Peyer's patch (tissue), 4 donors: ENCODE data around the gene RAI2. TPM values are rescaled to one million over a fixed set of nuclear protein-coding genes. Genes with fewer than 3 reads are reported as not detected.
A peak's percentile ranks its signal among the peaks of the same experiment; 100 is the strongest.

Source experiments
- DNase-seq, 3 donors: peaks; one replicate each; pipeline ENCODE4 v3.0.0-alpha.2; 2017 to 2019
- H3K27ac ChIP-seq, 4 donors: fragments of 200-600 bp; sonication (generic); one replicate each; pipeline ENCODE4 v1.5.1; 2016 to 2019
- H3K27me3 ChIP-seq, 2 donors: fragments of 200-600 bp; sonication (generic); one replicate each; pipeline ENCODE4 v1.5.1; 2019
- H3K36me3 ChIP-seq, 3 donors: fragments of 200-600 bp; sonication (generic); one replicate each; pipeline ENCODE4 v1.5.1; 2016 to 2019
- H3K4me1 ChIP-seq, 4 donors: fragments of 200-600 bp; sonication (generic); one replicate each; pipeline ENCODE4 v1.5.1; 2016 to 2019
- H3K4me3 ChIP-seq, 4 donors: fragments of 200-600 bp; sonication (generic); 1 replicate in 3 of 4; 2 replicates in 1 of 4; pipeline ENCODE4 v1.5.1; 2016 to 2019; ENCODE audit warnings: mild to moderate bottlenecking in 1 of 4
- H3K9me3 ChIP-seq, 4 donors: fragments of 200-600 bp; sonication (generic); one replicate each; pipeline ENCODE4 v1.5.1; 2016 to 2019; ENCODE audit warnings: mild to moderate bottlenecking in 1 of 4
- CTCF ChIP-seq, 6 experiments: fragments of 450-650 bp in 4 of 6; fragments of 200-600 bp in 2 of 6; sonication (generic) in 1 of 6; IDR thresholded peaks; one replicate each; pipeline ENCODE4 v1.5.1; 2017 to 2019; ENCODE audit warnings: antibody characterized with exemption in 6 of 6, mild to moderate bottlenecking in 3 of 6, moderate library complexity in 1 of 6
- POLR2A ChIP-seq, 2 donors: fragments of 450-650 bp; IDR thresholded peaks; one replicate each; pipeline ENCODE4 v1.5.1; 2017; ENCODE audit warnings: antibody characterized with exemption in 2 of 2, mild to moderate bottlenecking in 2 of 2, moderate library complexity in 2 of 2
- total RNA-seq, 4 donors: library from RNA; depleted of rRNA; stranded (reverse); fragments of >200 nt; gene quantifications; one replicate each; pipeline ENCODE4 v1.1.0, GENCODE V29; 2016

The RAI2 gene
- total RNA-seq, 4 donors from 2014 or later, result 5.4 to 25.6 (median 9.9) TPM

- no peak for DNase-seq
- TF ChIP-seq CTCF (IDR thresholded peaks at IDR 0.05) (peak in 5 of 6 experiments; percentile 22 to 73 (median 66)), POLR2A (IDR thresholded peaks at IDR 0.05) (no peak)
- Histone ChIP-seq H3K9me3 (no peaks in the 10 kb centered on the region), H3K36me3 (no peaks in the 10 kb centered on the region), H3K27ac (no peak overlapping the region), H3K4me1 (no peaks in the 10 kb centered on the region), H3K27me3 (no peaks in the 10 kb centered on the region), H3K4me3 (no peak overlapping the region)
These were observed 48.3 kb downstream of the RAI2 start for GRCh38 chrX:17812763-17813162.

- H3K4me1 ChIP-seq, result no peaks in the 10 kb centered on the region
- no peak overlapping the region for H3K27ac ChIP-seq
These were observed 51.1 kb downstream of the RAI2 start for GRCh38 chrX:17809984-17810383.

GRCh38 chrX:17809273-17809672 is 51.8 kb downstream of the RAI2 start:
- no peaks in the 10 kb centered on the region for H3K9me3 ChIP-seq
- no peaks in the 10 kb centered on the region for H3K36me3 ChIP-seq
- TF ChIP-seq CTCF (IDR thresholded peaks at IDR 0.05), result no peak
- TF ChIP-seq POLR2A (IDR thresholded peaks at IDR 0.05), result no peak
- H3K27me3 ChIP-seq, result no peaks in the 10 kb centered on the region
- DNase-seq, result no peak
- H3K27ac ChIP-seq, result no peak overlapping the region
- no peaks in the 10 kb centered on the region for H3K4me1 ChIP-seq
- H3K4me3 ChIP-seq, result no peak overlapping the region

More at GRCh38 chrX:17809984-17810383, 51.1 kb downstream of the RAI2 start:
- Histone ChIP-seq H3K36me3 (no peaks in the 10 kb centered on the region), H3K9me3 (no peaks in the 10 kb centered on the region), H3K4me3 (no peak overlapping the region), H3K27me3 (no peaks in the 10 kb centered on the region)
- TF ChIP-seq POLR2A (IDR thresholded peaks at IDR 0.05), result no peak
- TF ChIP-seq CTCF (IDR thresholded peaks at IDR 0.05), result no peak
- no peak for DNase-seq

GRCh38 chrX:17805120-17805519 is 56.0 kb downstream of the RAI2 start:
- H3K27me3 ChIP-seq, result no peaks in the 10 kb centered on the region
- DNase-seq, result no peak
- H3K4me3 ChIP-seq, result no peak overlapping the region
- no peaks in the 10 kb centered on the region for H3K9me3 ChIP-seq
- TF ChIP-seq CTCF (IDR thresholded peaks at IDR 0.05) (peak in 1 of 6 experiments; percentile 15), POLR2A (IDR thresholded peaks at IDR 0.05) (no peak)
- H3K4me1 ChIP-seq, result no peaks in the 10 kb centered on the region
- no peaks in the 10 kb centered on the region for H3K36me3 ChIP-seq
- H3K27ac ChIP-seq, result no peak overlapping the region

GRCh38 chrX:17803449-17803848 is 57.6 kb downstream of the RAI2 start:
- H3K9me3 ChIP-seq, result no peaks in the 10 kb centered on the region
- H3K27ac ChIP-seq, result no peak overlapping the region
- no peak for TF ChIP-seq POLR2A (IDR thresholded peaks at IDR 0.05)
- TF ChIP-seq CTCF (IDR thresholded peaks at IDR 0.05), result no peak
- no peaks in the 10 kb centered on the region for H3K27me3 ChIP-seq
- H3K36me3 ChIP-seq, result no peaks in the 10 kb centered on the region
- no peak for DNase-seq
- H3K4me1 ChIP-seq, result no peaks in the 10 kb centered on the region
- H3K4me3 ChIP-seq, result no peak overlapping the region

- Histone ChIP-seq H3K27me3 (no peaks in the 10 kb centered on the region), H3K4me1 (no peaks in the 10 kb centered on the region), H3K9me3 (no peaks in the 10 kb centered on the region), H3K36me3 (no peaks in the 10 kb centered on the region), H3K4me3 (no peak overlapping the region), H3K27ac (no peak overlapping the region)
- no peak for DNase-seq
- no peak for TF ChIP-seq CTCF (IDR thresholded peaks at IDR 0.05)
- no peak for TF ChIP-seq POLR2A (IDR thresholded peaks at IDR 0.05)
These were observed 58.3 kb downstream of the RAI2 start for GRCh38 chrX:17802756-17803155.
